ENCODE measurements around the gene BARHL2.

- no peak for TF ChIP-seq CTCF (IDR thresholded peaks at IDR 0.05)
- TF ChIP-seq POLR2A (IDR thresholded peaks at IDR 0.05), result no peak
Observed at GRCh38 chr1:90753556-90753955, 36.5 kb upstream of the BARHL2 start.

Measured in right lobe of liver (tissue), 4 donors.